HTR-8/SVneo (cell line): ENCODE data around the gene AUTS2.

Experiments
- DNase-seq: peaks from one replicate; pipeline ENCODE4 v3.0.0; 2011; ENCODE audit warnings: low spot score, mixed read lengths; ENCODE audit not compliant: insufficient read length
- FAIRE-seq: peaks from 2 replicates; lab custom pipeline; 2011; peaks lifted over from hg19 to GRCh38; lab: Jason Lieb, UNC

AUTS2 gene

DNA sequence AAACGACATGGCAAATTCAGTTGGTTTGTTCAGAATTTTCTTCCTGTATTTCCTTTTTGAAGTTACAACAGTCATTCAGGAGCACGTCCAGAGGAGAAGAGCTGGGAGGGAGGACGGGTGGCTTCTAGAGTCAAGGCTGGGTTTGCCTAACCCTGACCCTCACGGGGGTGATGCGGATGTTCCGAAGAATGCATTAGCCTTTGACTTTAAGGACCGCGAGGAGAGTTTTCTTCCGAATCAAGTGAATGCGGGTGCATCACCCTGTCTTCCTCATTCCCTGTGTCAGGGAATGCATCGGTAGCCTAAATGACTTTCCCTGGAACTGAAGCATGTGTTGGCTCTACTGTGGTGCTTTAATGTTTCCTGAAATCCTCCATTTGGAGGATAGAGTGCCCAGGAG lies 1137.0 kb downstream of the AUTS2 start:
- DNase-seq, result no peak
- no peak for FAIRE-seq

DNA sequence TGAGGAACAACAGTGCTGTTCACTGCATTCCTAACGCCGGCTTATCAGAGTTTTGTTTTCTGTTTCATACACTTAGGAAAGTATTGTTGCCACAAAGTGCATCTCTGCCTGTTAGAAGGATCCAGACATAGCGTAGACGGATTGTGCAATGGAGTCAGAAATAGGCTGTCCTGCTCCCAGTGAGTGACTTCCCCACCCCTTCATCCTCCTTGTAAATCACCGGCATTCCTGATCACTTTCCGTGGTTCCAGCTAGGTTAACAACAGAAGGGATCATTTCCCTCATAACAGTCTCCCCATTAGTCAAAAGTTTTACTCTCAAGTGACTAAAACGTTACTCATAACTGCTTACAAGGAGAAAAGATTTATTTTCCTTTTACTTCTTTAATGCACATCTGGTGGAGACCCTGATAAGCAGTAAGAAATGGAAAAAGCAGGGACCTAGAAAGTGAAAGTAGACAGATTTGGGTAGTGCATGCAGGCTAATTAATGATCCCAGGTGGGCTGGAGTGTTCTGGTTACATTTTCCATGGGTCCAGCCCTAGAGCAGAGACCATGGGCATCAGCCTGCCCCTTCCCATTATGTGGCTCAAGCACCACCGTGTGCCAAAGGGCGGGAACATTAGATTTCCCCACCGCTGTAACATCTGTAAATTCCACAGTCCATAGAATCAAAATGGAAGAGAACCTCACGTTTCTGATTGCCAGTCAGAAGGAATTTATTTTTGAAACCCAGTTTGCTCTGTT lies 1138.6 kb downstream of the AUTS2 start:
- peak; percentile 23 for DNase-seq
- no peak for FAIRE-seq

DNA sequence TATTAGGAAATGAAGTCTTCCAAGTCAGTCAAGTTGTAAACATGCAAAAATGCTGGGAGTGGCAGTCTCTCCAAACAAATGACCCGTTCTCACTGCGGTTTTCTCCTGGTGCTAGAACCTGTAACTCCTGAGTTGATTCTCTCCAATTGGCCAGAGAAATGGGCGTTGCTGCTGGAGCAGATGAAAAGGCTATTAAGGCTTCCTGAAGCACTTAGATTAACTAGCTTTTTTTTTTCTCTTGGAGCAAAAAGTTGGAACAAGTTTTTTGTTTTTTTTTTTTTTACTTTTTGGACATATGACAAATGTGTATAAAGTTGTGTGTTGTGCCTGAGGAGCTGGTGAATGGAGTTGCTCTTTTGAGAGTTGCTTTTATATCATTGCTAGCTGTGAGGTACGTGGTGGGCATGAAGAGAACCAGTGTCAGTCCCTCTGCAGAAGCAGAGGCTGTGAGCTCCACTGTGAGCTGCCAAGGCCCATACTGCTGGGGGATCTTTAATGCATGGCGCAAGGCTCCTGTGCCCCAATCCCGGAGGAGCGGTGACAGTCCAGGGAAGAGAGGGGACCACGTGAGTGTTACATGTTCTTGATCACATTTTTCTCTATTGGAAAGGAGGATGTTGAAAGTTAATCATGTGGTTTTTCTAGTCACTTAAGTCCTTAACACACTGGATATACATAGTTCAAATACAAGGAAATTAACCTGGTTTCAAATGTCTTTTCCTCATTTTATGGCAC lies 1140.0 kb downstream of the AUTS2 start:
- no peak for FAIRE-seq
- DNase-seq, result no peak

DNA sequence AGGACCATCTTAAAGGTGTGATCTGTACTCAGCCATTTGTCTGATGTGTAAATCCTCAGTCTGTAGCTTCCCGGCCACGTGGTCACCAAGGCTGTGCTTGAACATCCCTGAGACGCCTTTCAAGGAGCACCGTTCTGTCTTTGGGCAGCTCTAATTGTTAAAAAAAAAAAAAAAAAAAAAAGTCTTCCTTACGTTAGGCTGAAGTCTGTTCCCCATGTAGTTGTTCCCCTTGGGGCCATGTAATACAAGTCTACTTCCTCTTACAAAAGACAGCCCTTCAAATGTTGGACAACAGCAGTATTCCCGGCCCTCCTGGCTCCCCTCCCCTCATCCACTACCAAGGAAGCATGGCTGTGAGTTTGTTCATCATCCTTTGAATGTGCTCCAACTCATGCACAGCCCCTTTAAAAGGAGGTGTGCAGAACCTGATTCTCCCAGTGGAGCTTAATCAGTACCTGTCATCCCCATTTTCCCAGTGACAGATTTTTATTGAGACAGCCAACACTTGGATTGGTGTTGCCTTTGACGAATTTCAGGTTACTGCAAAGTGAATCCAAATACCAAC lies 1141.5 kb downstream of the AUTS2 start:
- no peak for FAIRE-seq
- no peak for DNase-seq

DNA sequence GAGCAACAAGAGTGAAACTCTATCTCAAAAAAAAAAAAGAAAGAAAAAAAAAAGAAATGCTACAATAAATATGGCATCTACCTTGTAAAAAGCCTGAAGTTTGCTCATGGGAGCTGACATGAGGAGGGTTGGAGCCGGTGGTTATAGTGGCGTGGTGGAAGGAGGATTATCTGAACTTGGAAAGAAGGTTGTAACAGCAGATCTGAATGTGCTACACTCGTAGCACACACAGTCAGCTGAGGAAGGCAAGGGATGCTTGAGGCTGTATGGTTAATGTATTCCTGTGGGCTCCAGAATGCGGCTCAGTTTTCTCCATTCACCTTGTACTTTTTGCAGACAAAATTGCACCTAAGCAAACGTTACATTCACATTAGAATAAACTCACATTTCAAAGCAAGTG lies 1143.4 kb downstream of the AUTS2 start:
- no peak for DNase-seq
- no peak for FAIRE-seq

DNA sequence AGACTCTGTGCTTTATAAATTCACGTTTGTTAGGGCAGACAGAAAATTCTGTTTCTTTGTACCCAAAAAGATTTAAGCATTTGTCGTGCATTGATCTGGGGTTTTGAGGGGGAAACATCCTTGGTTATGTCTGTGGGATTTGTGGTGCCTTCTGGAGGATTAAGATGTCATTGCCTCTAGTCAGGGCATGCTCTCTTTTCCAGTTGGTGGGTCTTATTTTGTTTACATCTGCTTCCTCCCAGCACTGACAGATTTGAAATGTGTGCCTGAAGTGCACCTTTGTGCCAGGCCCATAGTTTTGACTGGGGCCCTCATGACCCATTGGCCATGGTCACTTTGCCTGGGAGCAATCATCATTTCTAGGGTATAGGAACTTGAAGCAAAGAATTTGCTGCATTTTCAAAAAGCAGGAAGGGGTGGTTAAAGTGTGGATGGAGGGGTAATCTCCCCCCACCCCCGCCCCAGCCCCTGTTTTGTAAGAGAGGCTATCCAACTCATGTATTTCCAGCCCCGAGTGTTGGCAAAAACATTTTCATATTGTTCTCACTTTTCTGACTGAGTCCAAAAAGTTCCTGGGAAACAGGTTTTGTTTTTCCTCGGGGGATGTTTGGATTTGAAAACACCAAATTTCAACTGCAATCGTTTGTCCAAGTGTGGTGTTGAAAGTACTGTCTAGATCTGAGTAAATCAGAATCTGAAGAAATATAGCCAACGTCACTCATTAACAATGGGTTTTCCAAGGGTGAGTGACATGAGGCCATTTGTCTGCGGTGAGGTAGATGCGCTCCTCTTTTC lies 1145.5 kb downstream of the AUTS2 start:
- FAIRE-seq (no peak), DNase-seq (no peak)

DNA sequence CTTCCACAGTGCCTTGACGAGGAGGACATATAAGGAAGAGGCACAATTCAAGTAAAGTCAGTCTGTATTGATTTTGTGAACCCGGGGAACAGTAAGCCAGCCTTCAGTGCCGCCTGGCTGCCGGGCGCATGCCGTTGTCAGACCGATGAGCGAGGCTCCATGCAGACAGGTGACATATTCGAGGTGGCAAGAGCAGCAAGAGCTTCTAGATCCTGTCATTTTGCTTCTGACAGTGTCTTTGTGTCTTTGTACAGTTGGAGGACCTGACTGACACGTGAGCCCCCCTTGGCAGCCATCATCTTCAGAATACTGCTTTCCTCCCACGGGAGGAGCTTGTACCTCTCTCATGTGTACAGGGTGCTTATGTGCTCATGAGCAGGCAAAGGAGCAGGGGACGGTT lies 1146.2 kb downstream of the AUTS2 start:
- DNase-seq, result no peak
- FAIRE-seq, result no peak

DNA sequence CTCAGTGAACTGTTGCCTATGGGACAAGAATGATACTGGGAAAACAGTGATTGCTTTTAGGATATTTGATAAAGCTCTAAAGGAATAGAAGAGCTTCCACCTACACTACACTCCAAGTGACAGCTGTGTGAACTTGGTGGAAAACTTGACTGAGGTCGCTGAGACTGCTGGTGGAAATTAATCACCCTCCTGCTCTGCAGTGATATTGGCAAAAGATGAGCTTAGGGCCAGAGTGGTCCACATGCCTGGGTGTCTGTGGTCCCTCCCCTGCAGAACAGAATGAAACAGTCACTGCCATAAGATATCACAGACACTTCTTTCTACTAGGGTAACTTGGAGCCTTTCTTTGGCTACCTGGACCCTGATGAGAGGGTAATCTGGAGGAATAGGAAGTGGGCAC lies 1151.6 kb downstream of the AUTS2 start:
- no peak for FAIRE-seq
- no peak for DNase-seq

DNA sequence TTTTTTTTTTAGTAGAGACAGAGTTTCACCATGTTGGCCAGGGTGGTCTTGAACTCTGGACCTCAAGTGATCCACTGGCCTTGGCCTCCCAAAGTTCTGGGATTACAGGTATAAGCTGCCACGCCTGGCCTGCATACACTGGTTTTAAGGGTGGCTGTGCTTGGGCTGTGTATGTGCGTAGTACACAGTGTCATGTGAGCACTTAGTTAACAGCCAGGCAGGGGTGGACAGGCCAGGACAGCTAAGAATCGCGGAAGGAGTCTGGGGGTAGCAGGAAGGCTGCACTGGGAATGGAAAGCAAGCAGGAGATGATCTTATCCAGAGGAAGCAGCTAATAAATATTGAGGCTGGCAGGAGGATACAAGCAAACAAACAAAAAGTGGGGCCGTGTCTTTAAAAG lies 1153.6 kb downstream of the AUTS2 start:
- no peak for FAIRE-seq

DNA sequence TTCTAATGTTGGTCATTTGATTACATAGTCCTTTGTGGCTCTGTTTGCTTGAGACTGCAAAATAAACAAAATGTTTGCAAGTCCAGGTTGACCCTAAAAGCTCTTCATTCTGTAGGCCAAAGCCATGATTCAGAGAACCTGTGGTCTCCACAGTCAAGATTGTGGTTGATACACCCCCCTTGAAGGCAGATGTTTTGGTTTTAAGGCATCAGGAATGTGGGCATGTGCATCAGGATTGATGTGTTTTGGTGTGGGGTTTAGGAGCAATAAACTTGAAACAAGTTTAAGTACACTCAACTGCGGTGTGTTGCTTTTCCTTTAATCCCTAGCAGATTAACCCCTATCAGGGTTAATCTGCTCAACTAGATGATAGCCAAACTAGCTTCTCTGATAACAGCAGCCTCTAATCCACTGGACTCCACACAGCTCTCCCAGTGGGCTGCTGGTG lies 1154.5 kb downstream of the AUTS2 start:
- FAIRE-seq (no peak), DNase-seq (no peak)

More for the DNA sequence above, 1153.6 kb downstream of the AUTS2 start:
- no peak for DNase-seq

DNA sequence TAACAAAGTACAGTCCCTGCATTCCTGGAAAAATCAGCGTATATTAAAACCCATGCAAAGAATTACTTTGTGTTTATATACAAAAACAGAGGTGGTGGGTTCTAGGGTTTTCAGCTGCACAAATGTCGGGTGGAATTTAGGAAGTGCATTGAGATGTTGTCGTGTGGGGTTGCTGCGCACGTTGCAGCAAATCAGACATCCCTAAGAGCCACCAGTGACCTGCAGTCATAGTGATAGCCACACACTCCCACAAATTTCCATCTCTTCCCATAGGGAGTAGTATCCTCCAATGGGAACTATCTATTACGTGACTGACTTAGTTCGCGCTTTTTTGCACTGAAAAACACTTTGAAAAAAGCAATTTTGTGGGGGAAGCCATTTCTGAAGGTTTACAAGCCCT lies 1158.5 kb downstream of the AUTS2 start:
- FAIRE-seq (no peak), DNase-seq (no peak)

DNA sequence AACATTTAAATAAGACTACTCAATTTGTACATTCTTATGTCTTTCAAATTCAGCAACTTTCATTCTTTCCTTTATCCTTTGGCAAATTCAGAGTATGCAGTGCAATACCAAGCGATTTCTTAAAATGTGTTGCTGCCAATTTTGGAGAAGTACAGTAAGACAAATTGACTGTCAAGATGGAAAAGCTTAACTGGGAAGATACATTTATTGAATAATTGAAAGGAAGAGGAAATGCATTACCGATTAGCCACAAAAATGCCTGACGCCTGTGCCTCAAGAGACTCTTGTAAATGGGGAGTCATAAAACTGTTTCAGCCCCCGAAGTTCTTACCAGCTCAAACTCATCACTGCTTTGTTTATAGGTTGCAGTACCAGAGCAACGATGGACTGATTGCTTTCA lies 1160.4 kb downstream of the AUTS2 start:
- FAIRE-seq (no peak), DNase-seq (no peak)

DNA sequence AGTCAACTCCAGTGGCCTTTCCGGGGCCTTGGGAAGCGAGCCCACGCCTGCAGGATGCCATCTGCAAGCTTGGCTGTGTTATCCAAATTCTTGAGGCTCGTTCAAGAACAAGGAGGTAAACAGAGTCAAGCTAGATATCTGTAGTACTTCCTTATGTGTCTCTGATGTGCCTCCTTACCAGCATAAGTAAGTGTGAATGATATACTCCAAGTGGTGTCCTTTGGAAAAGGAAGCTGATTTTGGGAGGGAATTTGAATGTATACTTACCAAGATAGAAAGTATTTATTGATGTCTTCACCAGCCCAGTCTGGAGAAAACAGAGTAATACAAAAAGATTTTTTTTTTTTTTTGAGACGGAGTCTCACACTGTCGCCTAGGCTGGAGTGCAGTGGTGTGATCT lies 1161.4 kb downstream of the AUTS2 start:
- FAIRE-seq (no peak), DNase-seq (no peak)

DNA sequence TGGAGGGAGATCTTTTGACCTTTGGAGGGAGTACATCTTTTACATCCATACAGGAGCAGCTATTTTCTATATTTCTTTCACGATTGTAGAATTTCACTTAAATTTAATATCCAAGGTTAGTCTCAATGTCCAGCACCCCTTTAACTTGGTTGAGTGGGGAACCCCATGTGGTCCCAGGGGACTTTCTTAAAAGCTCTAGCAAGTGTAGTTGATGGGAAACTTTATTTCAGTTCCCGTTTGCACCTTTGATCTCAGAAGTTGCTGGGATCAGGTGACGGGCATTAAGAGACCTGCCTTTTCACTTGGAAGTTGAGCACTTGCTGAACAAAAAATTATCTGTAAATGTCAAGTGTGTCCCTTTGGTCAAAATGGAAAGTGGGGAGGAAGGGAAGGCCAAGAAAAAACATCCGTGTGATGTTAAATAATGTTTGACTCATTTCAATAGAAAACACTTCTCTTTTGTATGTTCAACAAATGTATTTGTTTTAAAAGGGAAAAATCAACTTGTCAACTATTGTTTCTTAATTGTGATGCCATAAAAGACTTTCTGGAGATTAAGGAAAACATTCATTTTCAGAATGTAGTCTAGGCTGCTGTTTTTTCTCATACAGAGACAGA lies 1163.5 kb downstream of the AUTS2 start:
- DNase-seq (no peak), FAIRE-seq (no peak)

DNA sequence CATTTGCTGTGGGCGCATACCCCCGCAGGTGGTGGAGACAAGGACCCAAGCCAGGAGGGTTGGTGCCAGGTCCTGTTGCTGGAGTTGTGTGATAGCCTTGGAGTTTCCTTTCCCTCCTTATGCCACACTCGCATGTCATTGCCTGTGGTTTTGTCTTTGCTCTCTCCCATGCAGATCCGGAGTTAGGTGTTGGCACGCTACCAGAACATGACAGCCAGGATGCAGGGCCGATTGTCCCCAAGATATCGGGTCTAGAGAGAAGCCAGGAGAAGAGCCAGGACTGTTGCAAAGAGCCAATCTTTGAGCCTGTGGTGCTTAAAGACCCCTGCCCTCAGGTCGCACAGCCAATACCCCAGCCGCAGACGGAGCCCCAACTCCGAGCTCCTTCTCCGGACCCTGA lies 1164.4 kb downstream of the AUTS2 start:
- FAIRE-seq (no peak), DNase-seq (no peak)

DNA sequence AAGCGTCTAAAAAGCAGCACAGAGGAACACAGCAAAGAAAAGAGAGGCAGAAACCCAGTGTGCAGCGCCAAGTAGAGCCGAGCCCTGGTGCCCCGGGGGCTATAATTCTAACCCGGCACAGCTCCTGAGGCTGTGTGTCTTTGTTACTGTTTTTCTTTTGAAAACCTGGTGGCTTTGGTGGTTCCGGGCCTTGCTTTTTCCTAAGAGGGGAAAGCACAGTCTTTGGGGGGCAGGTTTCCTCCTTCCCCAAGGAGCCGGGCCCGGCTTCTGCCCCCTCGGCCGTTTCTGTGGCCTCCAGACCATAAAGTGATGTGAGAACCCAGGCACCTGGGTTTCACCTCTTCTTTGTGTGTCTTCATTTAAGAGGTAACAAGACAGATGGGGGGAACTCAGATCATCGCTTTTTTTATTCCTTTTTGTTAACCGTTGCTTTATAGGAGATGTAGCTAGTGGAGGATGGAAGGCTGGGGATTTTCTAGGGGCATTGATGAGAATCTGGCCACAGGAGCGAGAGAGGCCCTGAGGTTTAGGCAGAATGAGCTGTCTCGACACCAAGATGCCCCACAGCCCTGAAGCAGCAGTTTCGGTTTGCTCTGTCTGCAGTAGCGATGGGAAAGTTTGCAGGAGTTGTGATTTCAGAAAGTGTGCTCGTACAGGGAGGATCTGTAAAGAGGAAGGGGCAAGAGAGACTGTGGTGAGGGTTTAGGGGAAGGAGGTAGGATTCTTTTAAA lies 1165.9 kb downstream of the AUTS2 start:
- no peak for DNase-seq
- FAIRE-seq, result no peak

DNA sequence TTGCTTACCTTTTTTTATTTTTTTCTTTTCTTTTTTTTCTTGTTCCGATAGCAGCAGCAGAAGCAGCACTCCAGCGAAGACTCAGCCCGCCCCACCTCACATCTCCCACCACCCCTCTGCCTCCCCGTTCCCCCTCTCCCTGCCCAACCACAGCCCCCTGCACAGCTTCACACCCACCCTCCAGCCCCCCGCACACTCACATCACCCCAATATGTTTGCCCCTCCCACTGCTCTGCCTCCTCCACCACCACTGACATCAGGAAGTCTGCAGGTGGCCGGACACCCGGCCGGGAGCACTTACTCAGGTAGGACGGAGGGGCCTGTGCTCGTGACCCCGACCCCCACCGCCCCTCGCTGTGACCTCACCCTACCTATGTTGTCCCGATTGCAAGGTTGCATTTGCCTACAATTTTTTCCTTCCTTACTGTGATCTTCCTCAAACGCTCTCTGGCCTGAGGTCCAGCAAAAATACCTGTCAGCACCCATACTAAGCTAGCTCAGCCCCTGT lies 1166.5 kb downstream of the AUTS2 start:
- FAIRE-seq, result no peak

DNA sequence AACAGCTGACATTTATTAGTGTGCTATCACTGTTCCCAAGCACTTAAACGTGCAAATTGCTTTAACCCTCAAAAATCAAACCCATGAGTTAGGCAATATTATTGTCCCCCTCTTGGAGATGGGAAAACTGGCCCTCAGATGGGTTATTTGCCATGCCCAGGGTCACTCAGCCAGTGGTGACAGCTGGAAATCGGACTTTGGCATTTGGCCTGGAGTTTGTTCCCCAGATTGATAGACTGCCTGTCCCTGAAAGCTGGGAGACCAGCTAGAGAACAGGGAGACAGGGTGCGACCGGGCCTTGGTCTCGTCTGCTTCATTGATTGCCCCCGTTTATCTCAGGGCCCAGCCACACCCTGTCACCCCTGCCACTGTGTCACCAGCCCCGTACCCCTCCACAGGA lies 1167.4 kb downstream of the AUTS2 start:
- no peak for DNase-seq
- no peak for FAIRE-seq

More for the DNA sequence above, 1166.5 kb downstream of the AUTS2 start:
- no peak for DNase-seq

DNA sequence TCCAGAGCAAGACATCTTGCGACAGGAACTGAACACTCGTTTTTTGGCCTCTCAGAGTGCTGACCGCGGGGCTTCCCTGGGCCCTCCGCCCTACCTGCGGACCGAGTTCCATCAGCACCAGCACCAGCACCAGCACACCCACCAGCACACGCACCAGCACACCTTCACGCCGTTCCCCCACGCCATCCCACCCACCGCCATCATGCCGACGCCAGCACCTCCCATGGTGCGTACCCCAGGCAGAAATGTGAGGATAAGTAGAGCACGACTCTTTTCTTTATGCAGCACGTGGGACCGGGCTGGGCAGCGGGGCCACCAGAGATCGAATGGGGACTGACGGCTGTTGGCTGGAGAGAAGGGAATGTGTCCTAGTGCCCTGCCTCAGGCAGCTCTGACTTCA lies 1167.8 kb downstream of the AUTS2 start:
- no peak for FAIRE-seq
- no peak for DNase-seq
